Effector memory CD4-positive, alpha-beta T cell (primary cell): ENCODE data around the gene SAMD7.

ENCODE experiments used
- DNase-seq, 3 donors: peaks; one replicate each; pipeline ENCODE4 v3.0.0-alpha.2; 2020
- H3K27ac ChIP-seq: 2 replicates; pipeline ENCODE4 v1.7.0; 2013; ENCODE audit warnings: mild to moderate bottlenecking, low read length, moderate library complexity; ENCODE audit not compliant: insufficient read depth, poor library complexity, severe bottlenecking
- H3K27me3 ChIP-seq: replicated peaks from 2 replicates; pipeline ENCODE4 v1.7.0; 2013; ENCODE audit warnings: mild to moderate bottlenecking, low read length; ENCODE audit not compliant: insufficient read depth, control insufficient read depth, poor library complexity, severe bottlenecking
- H3K36me3 ChIP-seq: 2 replicates; pipeline ENCODE4 v1.7.0; 2013; ENCODE audit warnings: mild to moderate bottlenecking, low read length, moderate library complexity; ENCODE audit not compliant: control insufficient read depth, insufficient read depth
- H3K4me1 ChIP-seq: 2 replicates; pipeline ENCODE4 v1.7.0; 2013; ENCODE audit warnings: low read length, mild to moderate bottlenecking; ENCODE audit not compliant: control insufficient read depth, insufficient read depth, poor library complexity, severe bottlenecking
- H3K4me3 ChIP-seq: 2 replicates; pipeline ENCODE4 v1.7.0; 2013; ENCODE audit warnings: low read length, low read depth, mild to moderate bottlenecking; ENCODE audit not compliant: insufficient read depth, poor library complexity, severe bottlenecking
- H3K9me3 ChIP-seq: 2 replicates; pipeline ENCODE4 v1.7.0; 2013; ENCODE audit warnings: mild to moderate bottlenecking, low read length, moderate library complexity; ENCODE audit not compliant: control insufficient read depth

Gene SAMD7

DNA sequence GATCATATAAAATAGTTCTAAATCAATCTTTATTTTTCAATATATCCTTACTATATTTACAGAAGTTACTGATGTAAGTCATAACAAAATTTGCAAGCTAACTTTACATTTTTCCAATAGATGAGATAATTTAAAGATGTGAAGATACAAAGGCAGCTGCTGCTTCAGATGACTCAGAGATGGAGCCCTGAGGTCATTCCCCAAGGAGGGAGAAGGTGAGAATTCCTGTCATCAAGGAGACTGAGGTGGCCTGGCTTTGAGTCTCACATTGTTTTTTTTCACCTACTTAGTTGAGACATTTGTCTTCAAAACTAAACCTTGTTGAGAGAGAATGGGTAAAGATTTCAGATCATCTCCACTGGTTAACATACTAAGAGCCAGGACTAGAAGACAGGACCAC, 3.9 kb upstream of the SAMD7 start:
- no peaks in the 10 kb centered on the region for H3K36me3 ChIP-seq
- DNase-seq = no peak

DNA sequence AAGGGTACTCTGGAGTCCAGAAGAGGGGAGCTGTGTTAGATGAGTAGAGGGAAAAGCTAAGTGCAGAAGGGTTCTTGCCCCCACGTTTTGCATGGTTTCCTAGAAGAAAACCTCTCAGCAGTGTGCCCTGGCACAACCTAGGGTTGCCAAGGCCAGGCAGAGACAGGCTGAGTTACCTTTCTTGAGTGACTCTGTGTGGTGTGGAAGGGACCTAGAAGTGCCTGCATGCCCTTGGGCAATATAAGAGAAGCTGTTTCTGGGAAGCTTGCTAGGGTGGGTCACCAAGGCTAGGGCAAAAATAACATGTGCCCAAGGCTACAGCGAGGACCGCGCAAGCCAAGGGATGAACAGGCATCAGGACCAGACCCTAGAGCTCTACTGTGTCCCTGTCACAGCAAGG, 3.4 kb upstream of the SAMD7 start:
- DNase-seq = no peak
- H3K27me3 ChIP-seq = no peaks in the 10 kb centered on the region
- no peaks in the 10 kb centered on the region for H3K4me1 ChIP-seq
- H3K27ac ChIP-seq = no peak overlapping the region
- no peaks in the 10 kb centered on the region for H3K9me3 ChIP-seq
- H3K4me3 ChIP-seq = no peak overlapping the region
- no peaks in the 10 kb centered on the region for H3K36me3 ChIP-seq

More for the DNA sequence above, 3.9 kb upstream of the SAMD7 start:
- Histone ChIP-seq H3K27me3 (no peaks in the 10 kb centered on the region), H3K4me1 (no peaks in the 10 kb centered on the region), H3K4me3 (no peak overlapping the region), H3K27ac (no peak overlapping the region), H3K9me3 (no peaks in the 10 kb centered on the region)

DNA sequence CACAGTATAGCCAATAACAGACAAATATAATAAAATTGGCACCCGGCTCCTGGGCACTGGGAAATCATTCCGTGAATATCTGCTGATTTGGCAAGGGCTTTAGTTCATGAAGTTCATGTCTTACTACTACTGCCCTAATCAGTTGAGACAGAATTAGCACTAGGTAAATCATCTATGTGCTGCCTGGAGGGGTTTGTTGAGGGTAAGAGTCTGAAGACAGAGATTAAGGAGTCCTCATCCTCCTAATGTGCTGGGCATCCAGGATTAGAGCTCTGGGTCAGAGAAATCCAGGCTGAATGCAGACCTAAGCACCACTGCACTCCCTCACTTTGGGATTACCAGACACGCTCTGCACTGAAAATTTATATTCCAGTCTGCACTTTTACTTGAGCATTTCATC, 2.0 kb downstream of the SAMD7 start:
- H3K27me3 ChIP-seq = no peaks in the 10 kb centered on the region
- H3K9me3 ChIP-seq = no peaks in the 10 kb centered on the region
- H3K36me3 ChIP-seq = no peaks in the 10 kb centered on the region
- no peak overlapping the region for H3K4me3 ChIP-seq
- H3K4me1 ChIP-seq = no peaks in the 10 kb centered on the region
- H3K27ac ChIP-seq = no peak overlapping the region
- DNase-seq = no peak

DNA sequence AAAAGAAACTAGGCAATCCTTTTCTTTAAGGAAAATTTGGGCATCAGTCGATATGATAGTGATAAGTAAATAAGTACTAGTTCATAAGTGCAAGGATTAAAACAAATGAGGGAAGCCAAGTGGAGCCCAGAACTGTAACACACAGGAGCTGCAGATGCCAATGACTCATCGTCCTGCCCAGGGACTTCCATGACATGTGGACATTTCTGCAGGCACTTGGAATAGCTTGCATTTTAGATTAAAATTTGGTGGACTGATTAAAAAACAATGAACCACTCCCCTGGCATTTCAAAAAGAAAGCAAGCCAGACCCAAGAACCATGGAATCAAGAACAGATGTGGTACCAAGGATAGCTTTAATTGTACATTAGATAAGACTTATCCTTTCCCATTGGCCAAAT, 2.9 kb downstream of the SAMD7 start:
- no peak for DNase-seq
- Histone ChIP-seq H3K9me3 (no peaks in the 10 kb centered on the region), H3K4me3 (no peak overlapping the region), H3K4me1 (no peaks in the 10 kb centered on the region), H3K27me3 (no peaks in the 10 kb centered on the region), H3K27ac (no peak overlapping the region), H3K36me3 (no peaks in the 10 kb centered on the region)

DNA sequence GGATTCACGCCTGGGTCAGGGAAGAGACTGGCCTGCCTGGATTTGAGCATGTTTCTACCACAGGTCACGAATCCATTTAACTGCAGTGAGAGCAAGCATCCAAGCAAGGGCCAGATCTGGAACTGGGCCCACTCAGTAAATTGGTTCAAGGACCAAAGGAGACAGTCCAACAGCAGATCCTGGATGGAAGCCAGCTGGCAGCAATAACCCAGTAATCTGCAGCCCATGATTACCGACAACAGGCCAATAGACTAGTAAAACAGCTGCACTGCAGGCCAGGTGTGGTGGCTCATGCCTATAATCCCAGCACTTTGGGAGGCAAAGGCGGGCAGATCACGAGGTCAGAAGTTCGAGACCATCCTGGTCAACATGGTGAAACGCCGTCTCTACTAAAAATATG, 11.8 kb downstream of the SAMD7 start:
- H3K36me3 ChIP-seq = no peaks in the 10 kb centered on the region
- no peak overlapping the region for H3K27ac ChIP-seq
- no peak overlapping the region for H3K4me3 ChIP-seq
- no peak for DNase-seq
- no peaks in the 10 kb centered on the region for H3K4me1 ChIP-seq
- no peaks in the 10 kb centered on the region for H3K27me3 ChIP-seq
- no peaks in the 10 kb centered on the region for H3K9me3 ChIP-seq

DNA sequence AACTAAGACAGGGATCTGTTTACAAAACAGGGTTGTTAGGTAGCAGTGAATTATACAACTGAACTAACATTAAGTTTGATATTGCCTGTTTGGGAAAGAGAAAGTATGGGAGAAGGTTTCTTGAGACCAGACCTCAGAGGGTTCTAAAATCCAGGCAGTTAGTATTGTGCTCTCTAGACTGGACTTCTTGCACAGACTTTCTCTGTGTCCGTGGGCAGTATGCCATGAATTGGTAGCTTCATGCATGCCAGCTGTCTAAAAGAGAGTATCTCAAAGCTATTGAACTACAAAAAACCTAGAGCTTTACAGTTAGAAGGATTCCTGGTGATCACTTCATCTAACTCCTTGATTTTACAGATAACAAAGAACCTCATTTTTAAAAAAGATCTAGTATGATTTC, 12.5 kb downstream of the SAMD7 start:
- Histone ChIP-seq H3K9me3 (no peaks in the 10 kb centered on the region), H3K27me3 (no peaks in the 10 kb centered on the region), H3K27ac (no peak overlapping the region), H3K4me1 (no peaks in the 10 kb centered on the region), H3K4me3 (no peak overlapping the region), H3K36me3 (no peaks in the 10 kb centered on the region)
- DNase-seq = no peak

DNA sequence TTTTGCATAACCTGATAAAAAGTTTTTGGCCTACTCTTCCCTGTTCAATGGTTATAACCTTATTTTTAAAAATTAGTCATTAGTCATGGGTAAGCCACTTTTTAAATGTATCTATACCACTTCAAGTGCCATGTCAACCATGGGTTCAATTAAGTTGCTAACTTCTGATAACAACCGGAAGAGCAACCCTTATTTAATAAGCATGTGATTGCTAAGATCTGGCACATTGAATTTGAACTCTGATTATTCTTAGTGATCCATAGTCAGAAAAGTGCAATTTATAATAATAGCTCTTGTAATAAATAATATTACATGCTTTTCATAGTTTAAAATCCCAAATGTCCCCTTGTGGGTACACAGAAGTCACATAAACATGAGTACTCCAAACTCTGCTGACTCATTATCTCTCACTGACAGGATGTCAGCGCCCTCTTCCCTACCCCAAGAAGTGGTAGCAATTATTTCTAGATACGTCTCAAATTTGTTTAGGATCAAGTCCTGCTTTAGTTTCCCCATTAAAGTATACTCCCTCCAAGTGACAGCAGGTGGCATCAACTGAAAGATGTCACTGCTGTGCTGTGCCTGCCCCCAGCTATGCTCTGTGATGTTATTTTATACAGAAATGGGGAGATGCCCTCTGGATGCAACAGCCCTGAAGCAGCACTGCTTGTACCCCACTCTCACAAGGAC, 18.6 kb downstream of the SAMD7 start:
- Histone ChIP-seq H3K4me1 (no peaks in the 10 kb centered on the region), H3K27ac (no peak overlapping the region), H3K27me3 (no peaks in the 10 kb centered on the region), H3K4me3 (no peak overlapping the region), H3K9me3 (no peaks in the 10 kb centered on the region), H3K36me3 (no peaks in the 10 kb centered on the region)
- DNase-seq = no peak

DNA sequence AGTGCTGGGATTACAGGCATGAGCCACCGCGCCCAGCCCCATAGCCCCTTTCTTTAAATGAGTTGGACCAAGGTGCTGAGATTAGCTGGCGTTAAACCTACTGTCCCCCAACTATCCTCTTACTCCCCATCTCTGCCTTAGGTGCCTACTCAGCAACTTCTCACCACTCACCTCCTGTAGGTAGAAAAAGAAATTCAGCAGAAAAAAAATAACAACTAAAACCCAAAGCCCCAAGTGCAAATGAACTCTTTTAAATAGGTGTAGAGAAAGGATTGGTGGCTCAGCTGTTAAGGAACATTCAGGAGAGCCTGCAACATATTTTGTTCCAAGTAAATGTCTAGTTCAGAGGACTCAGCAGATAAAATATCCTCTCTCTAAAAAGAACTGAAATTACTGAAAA, 19.5 kb downstream of the SAMD7 start:
- DNase-seq = no peak
- H3K9me3 ChIP-seq = no peaks in the 10 kb centered on the region
- no peaks in the 10 kb centered on the region for H3K4me1 ChIP-seq
- H3K36me3 ChIP-seq = no peaks in the 10 kb centered on the region
- no peak overlapping the region for H3K4me3 ChIP-seq
- no peak overlapping the region for H3K27ac ChIP-seq
- H3K27me3 ChIP-seq = no peaks in the 10 kb centered on the region

DNA sequence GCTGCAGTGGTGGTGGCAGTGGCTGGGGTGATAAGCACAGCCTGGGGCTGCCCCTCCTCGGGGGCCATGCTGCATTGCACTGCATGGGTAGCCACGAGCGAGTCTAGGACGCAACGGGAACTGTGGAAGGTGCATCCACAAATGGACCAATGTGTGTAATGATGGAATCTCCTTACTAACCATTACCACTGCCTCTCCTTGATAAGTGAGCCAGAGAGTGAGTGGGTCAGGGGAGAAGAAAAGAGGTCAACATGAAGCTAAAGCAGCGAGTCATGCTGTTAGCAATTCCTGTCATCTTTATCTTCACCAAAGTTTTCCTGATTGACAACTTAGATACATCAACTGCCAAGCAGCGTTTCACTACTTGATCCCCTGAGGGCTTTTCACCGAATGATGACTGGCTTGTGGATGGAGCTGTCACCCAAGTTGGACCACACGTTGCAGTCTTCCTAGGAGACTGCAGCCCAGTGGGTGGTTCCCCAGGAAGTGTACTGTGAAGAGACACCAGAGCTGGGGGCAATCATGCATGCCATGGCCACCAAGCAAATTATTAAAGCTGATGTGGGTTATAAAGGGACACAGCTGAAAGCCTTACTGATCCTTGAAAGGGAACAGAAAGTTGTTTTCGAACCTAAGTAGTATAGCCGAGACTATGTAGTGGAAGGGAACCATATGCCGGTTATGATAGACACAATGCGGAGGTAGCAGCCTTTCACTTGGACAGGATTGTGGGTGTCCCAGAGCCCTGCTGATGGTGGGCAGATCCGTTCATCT, 20.6 kb downstream of the SAMD7 start:
- Histone ChIP-seq H3K27me3 (no peaks in the 10 kb centered on the region), H3K27ac (no peak overlapping the region), H3K36me3 (no peaks in the 10 kb centered on the region), H3K9me3 (no peaks in the 10 kb centered on the region), H3K4me1 (no peaks in the 10 kb centered on the region), H3K4me3 (no peak overlapping the region)
- DNase-seq = no peak

DNA sequence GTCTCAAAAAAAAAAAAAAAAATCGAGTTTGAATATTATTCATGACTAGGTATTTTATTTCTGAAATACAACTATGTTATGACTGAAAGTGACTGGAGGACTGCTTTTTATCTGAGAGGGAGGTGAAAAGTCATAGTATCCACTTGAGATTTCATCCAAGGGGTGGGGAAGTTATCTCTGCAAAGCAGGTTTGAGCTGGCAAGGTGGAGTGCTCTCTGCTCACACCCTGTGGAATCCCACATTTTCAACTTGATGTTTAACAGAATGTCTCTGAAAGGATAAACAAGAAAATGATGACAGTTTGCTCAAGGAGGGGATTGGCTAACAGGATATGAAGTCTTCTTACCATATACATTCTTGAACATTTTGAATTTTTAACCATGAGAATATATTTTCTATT, 27.9 kb downstream of the SAMD7 start:
- Histone ChIP-seq H3K9me3 (no peaks in the 10 kb centered on the region), H3K4me3 (no peak overlapping the region), H3K4me1 (no peaks in the 10 kb centered on the region), H3K36me3 (no peaks in the 10 kb centered on the region), H3K27ac (no peak overlapping the region), H3K27me3 (no peaks in the 10 kb centered on the region)
- no peak for DNase-seq
